ENCODE results near the gene CRB3.
A peak's percentile ranks its signal among the peaks of the same experiment; 100 is the strongest.

The CRB3 gene

DNA sequence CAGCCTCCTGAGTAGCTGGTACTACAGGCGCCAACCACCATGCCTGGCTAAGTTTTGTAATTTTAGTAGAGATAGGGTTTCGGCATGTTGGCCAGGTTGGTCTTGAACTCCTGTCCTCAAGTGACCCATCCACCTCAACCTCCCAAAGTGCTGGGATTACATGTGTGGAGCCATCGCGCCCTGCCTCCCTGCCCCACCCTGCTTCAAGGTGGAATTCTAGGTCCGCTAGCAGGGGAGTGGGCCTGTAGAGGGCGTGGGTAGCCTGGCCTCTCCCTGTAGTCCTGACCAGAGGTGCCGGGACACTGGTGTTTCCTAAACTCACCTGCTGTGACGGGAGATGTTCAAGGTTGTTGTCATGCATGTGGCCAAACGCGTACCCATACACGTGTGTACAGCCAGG lies 30.9 kb upstream of the CRB3 start:
- no peak for DNase-seq (ENCODE audit: low spot score)

- no peak for DNase-seq (ENCODE audit: low spot score)
These were observed 30.4 kb upstream of the CRB3 start, which contains the start of gene SLC25A41 for GRCh38 chr19:6433663-6434062. Gene SLC25A41, minus strand, starts transcription at chr19:6433763. Its CDS starts 70 bp downstream, at chr19:6433693.

DNA sequence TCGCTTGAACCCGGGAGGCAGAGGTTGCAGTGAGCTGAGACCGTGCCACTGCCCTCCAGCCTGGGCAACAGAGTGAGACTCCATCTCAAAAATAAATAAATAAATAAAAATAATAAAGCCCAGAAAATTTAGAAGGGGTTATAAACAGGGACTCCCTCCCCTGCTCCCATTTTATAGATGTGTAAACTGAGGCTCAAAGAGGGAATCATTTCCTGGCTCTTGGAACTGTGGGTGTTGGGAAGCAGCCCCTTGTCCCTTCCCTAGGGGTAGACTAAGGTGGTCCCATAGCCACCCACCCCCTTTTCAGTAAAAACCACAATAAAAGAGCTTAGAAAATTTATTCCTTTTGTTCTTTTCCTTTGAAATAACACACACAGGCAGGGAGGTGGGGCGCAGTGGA lies 24.3 kb upstream of the CRB3 start:
- no peak for DNase-seq (ENCODE audit: low spot score)

- no peak for DNase-seq (ENCODE audit: low spot score)
These were observed 23.2 kb upstream of the CRB3 start for GRCh38 chr19:6440905-6441304.

DNA sequence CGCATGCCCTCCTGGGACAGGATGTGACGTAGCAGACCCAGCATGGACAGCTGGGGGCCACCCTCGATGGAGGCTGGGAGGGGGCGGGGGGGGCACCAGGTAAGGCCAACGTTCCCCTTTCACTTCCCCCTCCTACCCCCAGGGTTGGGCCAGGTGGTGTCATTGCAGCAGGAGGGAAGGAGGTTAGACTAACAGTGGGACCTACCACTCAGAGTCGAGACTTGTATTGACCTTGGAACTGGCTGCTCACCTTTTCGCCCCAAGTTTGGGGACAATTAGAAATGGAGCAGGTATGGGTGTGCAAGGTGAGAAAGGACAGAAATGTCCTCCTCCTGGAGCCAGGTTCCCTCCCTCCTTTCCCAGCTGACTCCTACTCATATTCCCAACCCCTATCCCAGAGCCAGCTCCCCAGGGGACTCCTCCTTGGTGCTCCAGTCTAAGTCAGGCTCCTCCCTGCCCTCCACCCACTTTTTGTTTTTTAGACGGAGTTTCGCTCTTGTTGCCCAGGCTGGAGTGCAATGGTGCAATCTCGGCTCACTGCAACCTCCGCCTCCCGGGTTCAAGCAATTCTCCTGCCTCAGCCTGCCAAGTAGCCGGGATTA lies 21.9 kb upstream of the CRB3 start:
- DNase-seq (ENCODE audit: low spot score) = no peak

GRCh38 chr19:6443986-6444385 lies 20.1 kb upstream of the CRB3 start:
- DNase-seq (ENCODE audit: low spot score) = no peak

GRCh38 chr19:6446452-6446851 lies 17.6 kb upstream of the CRB3 start:
- no peak for DNase-seq (ENCODE audit: low spot score)

GRCh38 chr19:6448045-6448444 lies 16.0 kb upstream of the CRB3 start:
- DNase-seq (ENCODE audit: low spot score) = no peak

DNA sequence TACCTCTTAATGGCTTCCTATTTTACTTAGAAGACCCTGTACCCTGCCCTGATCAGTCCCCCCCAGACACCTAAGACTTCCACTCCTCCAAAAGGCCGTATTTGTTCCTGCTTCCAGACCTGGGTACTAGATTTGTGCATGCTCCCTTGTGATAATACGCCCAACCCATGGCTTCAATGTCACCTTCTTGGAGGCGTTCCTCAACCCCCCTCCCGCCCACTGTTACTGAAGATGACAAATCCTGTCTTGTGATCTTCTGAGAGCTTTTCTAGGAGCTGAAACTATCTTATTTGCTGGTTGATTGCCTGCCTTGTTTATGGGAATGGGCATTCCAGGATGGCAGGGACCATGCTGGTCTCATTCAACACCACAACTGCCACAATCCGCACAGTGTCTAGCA lies 13.9 kb upstream of the CRB3 start:
- no peak for DNase-seq (ENCODE audit: low spot score)

- no peak for DNase-seq (ENCODE audit: low spot score)
These were observed 12.4 kb upstream of the CRB3 start for GRCh38 chr19:6451583-6452222.

- no peak for DNase-seq (ENCODE audit: low spot score)
These were observed 11.9 kb upstream of the CRB3 start for GRCh38 chr19:6452223-6452614.

GRCh38 chr19:6452899-6453298 lies 11.2 kb upstream of the CRB3 start:
- no peak for DNase-seq (ENCODE audit: low spot score)

- DNase-seq (ENCODE audit: low spot score) = no peak
These were observed 10.0 kb upstream of the CRB3 start for GRCh38 chr19:6453951-6454565.

GRCh38 chr19:6455924-6456323 lies 8.1 kb upstream of the CRB3 start:
- no peak for DNase-seq (ENCODE audit: low spot score)

DNA sequence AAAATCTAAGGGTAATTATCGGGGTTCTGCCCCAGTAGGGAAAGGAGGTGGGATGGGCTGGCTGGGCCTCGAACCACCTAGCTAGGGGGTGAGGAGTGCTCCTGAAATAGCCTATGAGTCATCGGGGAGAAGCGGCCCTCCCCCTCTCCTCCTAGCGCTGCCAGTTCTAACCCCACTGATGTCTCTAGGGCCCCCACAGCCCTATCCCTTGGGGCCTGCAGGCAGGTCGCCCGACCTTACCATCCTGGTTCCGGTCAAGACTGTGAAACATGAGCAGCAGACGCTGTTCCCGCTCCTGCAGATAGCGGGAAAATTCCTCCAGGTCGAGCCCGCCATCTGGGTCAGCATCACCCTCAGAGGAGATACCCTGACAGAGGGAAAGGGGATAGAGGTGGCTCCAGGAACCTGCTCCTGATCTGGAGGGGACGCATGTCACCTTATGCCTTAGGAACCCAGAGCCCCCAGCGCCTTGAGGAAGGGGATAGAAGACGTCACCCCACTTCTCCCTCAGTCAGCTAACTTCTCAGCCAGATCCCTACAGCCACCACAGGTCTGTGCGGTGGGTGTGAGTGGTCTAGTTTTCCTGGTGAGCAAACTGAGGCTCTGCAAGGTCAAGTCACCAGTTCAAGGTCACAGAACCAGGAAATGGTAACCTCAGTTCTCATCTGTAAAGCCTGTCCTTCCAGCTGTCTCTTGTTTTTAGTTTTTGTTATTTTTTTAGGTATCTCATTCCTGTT lies 5.9 kb upstream of the CRB3 start:
- DNase-seq (ENCODE audit: low spot score) = no peak

- DNase-seq (ENCODE audit: low spot score) = no peak
These were observed 5.3 kb upstream of the CRB3 start for GRCh38 chr19:6458695-6459261.

GRCh38 chr19:6459262-6460098 lies 4.6 kb upstream of the CRB3 start, which contains the start of gene SLC25A23:
Gene SLC25A23, minus strand, starts transcription at chr19:6459792. Its CDS starts 164 bp downstream, at chr19:6459628.
- no peak for DNase-seq (ENCODE audit: low spot score)

GRCh38 chr19:6460099-6460884 lies 3.8 kb upstream of the CRB3 start:
- DNase-seq (ENCODE audit: low spot score) = peak; percentile 40

DNA sequence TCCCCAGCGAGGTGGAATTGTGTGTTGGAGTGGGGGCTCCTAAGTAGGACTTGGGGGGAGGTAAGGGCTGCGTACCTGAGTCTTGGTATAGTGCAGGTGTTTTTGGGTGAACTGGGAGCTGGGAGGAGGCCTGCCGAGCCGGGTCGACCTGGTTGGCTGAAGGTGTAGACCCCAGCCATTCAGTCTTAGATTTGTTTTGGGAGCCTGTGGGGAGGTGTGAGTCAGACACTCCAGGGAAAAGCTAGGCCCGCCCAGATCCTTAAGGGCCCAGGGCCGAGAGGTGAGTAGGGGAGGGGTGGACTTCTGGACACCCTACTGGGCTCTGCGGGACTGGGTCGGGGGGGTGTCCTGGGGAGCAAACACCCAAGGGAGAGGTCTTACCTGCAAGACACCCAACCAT lies 935 bp downstream of the CRB3 start:
- DNase-seq (ENCODE audit: low spot score) = no peak

- no peak for DNase-seq (ENCODE audit: low spot score)
These were observed 1.6 kb downstream of the CRB3 start for GRCh38 chr19:6465663-6466062.
